IPS DF 6.9 (cell line): Measurements from ENCODE around the gene ITGAD.

Experiments used
- DNase-seq: peaks from one replicate; pipeline ENCODE4 v3.0.0-alpha.2; 2013; ENCODE audit warnings: low read depth, low spot score
- H3K27ac ChIP-seq: one replicate; pipeline ENCODE4 v1.5.1; 2013; ENCODE audit warnings: low read length, control low read depth
- H3K27me3 ChIP-seq: 2 replicates; pipeline ENCODE4 v1.6.1; 2013; ENCODE audit warnings: mild to moderate bottlenecking, low read length; ENCODE audit not compliant: control insufficient read depth, insufficient read depth
- H3K36me3 ChIP-seq: 2 replicates; pipeline ENCODE4 v1.6.1; 2013; ENCODE audit warnings: low read length; ENCODE audit not compliant: control insufficient read depth, insufficient read depth
- H3K4me1 ChIP-seq: 2 replicates; pipeline ENCODE4 v1.6.1; 2013; ENCODE audit warnings: low read length; ENCODE audit not compliant: control insufficient read depth, insufficient read depth
- H3K4me3 ChIP-seq: 2 replicates; pipeline ENCODE4 v1.5.1; 2013; ENCODE audit warnings: mild to moderate bottlenecking, low read length
- H3K9me3 ChIP-seq: 2 replicates; pipeline ENCODE4 v1.6.1; 2013; ENCODE audit warnings: low read length, inconsistent platforms; ENCODE audit not compliant: control insufficient read depth, insufficient read depth
- WGBS: extraction: QIAGEN DNeasy Blood & Tissue Kit; methylation state at CpG from one replicate; pipeline ENCODE4 v1.1.7; 2013; ENCODE audit warnings: mixed read lengths, missing lambda C conversion rate; ENCODE audit not compliant: insufficient read length, insufficient coverage; 5-methylcytosine and 5-hydroxymethylcytosine counted together

ITGAD gene

DNA sequence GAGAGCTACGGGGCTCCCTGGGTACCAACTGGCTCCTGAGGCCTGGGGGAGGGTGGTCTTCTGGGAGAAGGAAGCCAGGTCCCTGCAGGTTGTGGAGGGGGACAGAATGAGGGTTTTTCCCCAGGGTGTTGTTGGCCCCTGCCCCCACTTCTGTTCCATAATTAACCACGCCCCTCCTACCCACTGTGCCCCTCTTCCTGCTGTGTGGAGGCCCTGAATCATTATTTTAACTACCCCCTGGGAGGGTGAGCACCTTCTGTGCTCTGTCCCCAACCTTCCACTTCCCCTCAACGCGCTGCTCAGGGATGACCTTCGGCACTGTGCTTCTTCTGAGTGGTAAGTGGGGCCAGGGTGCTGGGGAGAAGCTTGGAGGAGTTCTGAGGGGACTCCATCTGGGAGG lies at the start of gene ITGAD:
Gene ITGAD, plus strand, starts transcription at position 280 of the 400 bp plus-strand sequence. Its CDS starts 26 bp downstream, at position 306.
- Histone ChIP-seq H3K36me3 (no peaks in the 10 kb centered on the region), H3K27ac (no peak within 1 kb of the TSS), H3K27me3 (no peaks in the 10 kb centered on the region), H3K9me3 (no peaks in the 10 kb centered on the region), H3K4me1 (no peaks in the 10 kb centered on the region; the same call in 1 of the 2 replicates), H3K4me3 (no peak within 1 kb of the TSS)
- no peak for DNase-seq
- no CpG with 5 or more reads among the region's 5 CpGs for WGBS

DNA sequence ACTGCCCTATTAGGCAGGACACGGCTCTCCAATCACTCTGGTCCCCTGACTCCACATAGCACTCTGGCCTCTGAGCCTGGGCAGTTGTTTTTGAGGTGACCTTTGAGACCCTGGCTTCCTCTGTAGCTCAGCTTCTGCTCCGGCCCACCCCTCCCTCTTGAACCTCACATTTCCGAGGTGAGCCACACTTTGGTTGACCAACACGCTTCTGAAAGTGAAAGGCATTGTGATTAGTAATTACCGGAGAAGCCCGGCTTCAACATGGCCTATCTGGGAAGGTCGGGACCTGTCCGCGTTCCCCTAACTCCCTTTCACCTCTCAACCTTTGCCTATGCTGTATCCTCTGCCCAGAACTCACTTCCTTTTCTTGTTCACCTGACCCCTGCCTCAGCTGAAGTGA lies 48.4 kb upstream of the ITGAD start:
- Histone ChIP-seq H3K4me3 (no peak overlapping the region), H3K9me3 (no peaks in the 10 kb centered on the region), H3K27me3 (no peaks in the 10 kb centered on the region), H3K27ac (no peak overlapping the region), H3K4me1 (no peaks in the 10 kb centered on the region), H3K36me3 (no peaks in the 10 kb centered on the region)
- WGBS: no CpG with 5 or more reads among the region's 9 CpGs
- no peak for DNase-seq

DNA sequence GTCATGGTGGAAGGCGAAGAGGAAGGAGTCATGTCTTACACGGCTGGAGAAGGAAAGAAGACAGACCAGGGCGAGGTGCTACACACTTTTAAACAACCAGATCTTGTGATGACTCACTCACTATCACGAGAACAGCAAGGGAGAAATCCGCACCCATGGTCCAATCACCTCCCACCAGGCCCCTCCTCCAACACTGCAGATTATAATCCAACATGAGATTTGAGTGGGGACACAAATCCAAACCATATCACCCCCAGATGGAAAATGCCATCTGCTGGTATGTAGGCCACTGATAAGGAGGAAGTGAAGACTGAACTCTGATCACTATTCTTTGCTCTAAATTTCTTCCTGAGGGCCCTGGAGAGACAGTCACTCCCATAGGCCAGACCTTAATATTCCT lies 45.7 kb upstream of the ITGAD start:
- Histone ChIP-seq H3K4me1 (no peaks in the 10 kb centered on the region), H3K36me3 (no peaks in the 10 kb centered on the region), H3K9me3 (no peaks in the 10 kb centered on the region), H3K4me3 (no peak overlapping the region), H3K27ac (no peak overlapping the region), H3K27me3 (no peaks in the 10 kb centered on the region)
- WGBS: no CpG with 5 or more reads among the region's 5 CpGs
- DNase-seq: no peak

DNA sequence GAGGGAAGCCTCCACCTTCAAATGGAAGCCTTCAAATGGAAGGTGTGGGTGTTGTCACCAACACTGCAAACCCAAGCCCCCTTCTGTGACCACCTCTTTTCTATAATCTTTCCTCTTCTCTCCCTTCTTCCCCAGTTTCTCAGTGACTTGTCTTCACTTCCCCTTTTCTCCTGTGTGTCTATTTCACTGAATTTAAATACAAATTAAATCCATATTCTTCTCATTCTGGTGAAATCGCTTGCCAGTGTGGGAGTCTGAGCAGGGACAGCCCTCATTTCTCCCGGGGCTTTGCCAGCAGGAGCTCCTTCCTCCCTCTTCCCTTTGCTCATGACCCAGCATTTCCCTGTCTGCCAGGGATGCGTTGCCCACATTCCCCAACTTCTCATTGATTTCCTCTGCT lies 44.6 kb upstream of the ITGAD start:
- no CpG with 5 or more reads among the region's 3 CpGs for WGBS
- no peaks in the 10 kb centered on the region for H3K27me3 ChIP-seq
- H3K27ac ChIP-seq: no peak overlapping the region
- no peaks in the 10 kb centered on the region for H3K4me1 ChIP-seq
- no peaks in the 10 kb centered on the region for H3K36me3 ChIP-seq
- H3K9me3 ChIP-seq: no peaks in the 10 kb centered on the region
- no peak overlapping the region for H3K4me3 ChIP-seq
- DNase-seq: no peak

DNA sequence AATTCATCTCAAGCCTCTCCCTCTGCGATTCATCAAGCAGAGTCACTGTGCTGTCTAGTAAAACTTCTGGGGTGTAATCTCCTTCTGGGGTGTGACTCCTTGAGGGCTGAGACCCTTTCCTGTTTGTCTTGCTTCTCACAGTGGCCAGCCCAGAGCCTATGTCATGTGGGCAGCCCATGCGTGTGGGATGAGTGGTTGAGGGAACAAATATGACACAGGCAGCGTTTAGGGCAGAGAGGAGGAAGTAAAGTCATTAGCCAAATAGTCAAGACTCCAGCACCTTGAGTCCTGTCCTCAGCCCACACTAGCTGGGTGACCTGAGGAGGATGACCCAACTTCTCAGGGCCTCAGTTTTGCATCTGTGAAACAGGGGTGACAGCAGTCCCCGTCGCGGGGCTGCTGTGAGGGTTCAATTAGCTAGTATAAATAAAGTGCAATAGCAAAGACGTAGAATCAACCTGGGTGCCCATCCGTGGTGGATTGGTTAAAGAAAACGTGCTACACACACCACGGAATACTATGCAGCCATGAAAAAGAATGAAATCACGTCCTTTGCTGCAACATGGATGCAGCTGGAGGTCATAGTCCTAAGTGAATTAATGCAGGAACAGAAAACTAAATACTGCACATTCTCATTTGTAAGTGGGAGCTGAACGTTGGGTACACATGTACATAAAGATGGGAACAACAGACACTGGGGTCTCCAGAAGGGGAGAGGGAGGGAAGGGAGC lies 42.7 kb upstream of the ITGAD start:
- no peaks in the 10 kb centered on the region for H3K4me1 ChIP-seq

DNA sequence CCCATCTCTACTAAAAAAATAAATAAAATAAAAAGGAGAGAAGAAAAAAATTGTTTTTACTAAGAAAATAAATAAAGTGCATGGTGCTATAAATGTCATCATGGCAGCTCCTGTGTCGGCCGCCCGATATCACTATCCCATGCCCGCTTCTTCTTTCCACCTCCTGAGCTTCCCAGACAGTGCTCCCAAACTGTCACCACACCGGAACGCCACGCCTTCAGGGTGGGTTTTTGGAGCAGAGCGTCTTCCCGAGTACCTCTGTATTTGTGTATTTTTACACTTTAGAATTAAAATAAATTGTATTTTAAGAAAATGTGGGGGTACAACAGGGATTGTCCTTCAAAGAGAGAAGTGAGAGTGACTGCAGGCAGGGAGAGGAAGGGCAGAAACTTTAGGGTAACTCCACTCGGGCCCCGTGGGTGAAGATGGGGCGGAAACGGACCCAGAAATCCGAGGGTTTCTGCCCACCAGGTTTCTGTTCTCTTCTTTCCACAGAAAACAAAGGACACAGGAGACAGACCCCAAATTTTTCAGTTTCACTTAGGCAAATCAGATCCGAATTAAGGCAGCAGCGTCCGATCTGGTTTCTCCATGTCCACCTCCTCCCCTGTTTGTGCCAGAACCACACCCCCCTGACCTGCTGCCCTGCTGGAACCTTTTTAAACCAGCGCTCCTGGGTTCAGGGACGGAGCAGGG lies 41.7 kb upstream of the ITGAD start:
- Histone ChIP-seq H3K27ac (no peak overlapping the region), H3K27me3 (no peaks in the 10 kb centered on the region), H3K9me3 (no peaks in the 10 kb centered on the region), H3K4me3 (no peak overlapping the region), H3K4me1 (no peaks in the 10 kb centered on the region), H3K36me3 (no peaks in the 10 kb centered on the region)
- WGBS: no CpG with 5 or more reads among the region's 19 CpGs
- no peak for DNase-seq

More for the DNA sequence above, 42.7 kb upstream of the ITGAD start:
- no peaks in the 10 kb centered on the region for H3K36me3 ChIP-seq
- WGBS: no CpG with 5 or more reads among the region's 12 CpGs
- H3K9me3 ChIP-seq: no peaks in the 10 kb centered on the region
- DNase-seq: no peak
- H3K27ac ChIP-seq: no peak overlapping the region
- H3K4me3 ChIP-seq: no peak overlapping the region
- H3K27me3 ChIP-seq: no peaks in the 10 kb centered on the region

DNA sequence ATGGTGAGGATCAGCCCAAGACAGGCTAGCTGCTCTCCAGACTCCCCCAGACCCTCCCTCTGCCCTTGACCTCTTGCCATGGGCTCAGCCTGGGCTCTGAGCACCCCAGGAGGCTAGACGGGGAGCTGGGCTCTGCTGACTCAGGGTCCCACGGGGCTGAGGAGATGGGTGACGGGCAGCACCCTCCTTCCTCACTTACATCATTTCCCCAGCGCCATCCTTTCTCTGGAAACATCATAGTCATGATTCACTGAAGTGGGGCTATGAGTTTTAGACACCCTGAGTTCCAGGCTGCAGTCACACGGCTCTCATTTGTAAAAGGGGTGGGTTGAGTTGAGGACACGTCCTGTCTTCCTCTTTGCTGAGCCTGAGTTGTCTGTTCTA lies 41.2 kb upstream of the ITGAD start:
- Histone ChIP-seq H3K36me3 (no peaks in the 10 kb centered on the region), H3K4me1 (no peaks in the 10 kb centered on the region), H3K27me3 (no peaks in the 10 kb centered on the region), H3K27ac (no peak overlapping the region), H3K4me3 (no peak overlapping the region), H3K9me3 (no peaks in the 10 kb centered on the region)
- no CpG with 5 or more reads among the region's 6 CpGs for WGBS
- DNase-seq: no peak

DNA sequence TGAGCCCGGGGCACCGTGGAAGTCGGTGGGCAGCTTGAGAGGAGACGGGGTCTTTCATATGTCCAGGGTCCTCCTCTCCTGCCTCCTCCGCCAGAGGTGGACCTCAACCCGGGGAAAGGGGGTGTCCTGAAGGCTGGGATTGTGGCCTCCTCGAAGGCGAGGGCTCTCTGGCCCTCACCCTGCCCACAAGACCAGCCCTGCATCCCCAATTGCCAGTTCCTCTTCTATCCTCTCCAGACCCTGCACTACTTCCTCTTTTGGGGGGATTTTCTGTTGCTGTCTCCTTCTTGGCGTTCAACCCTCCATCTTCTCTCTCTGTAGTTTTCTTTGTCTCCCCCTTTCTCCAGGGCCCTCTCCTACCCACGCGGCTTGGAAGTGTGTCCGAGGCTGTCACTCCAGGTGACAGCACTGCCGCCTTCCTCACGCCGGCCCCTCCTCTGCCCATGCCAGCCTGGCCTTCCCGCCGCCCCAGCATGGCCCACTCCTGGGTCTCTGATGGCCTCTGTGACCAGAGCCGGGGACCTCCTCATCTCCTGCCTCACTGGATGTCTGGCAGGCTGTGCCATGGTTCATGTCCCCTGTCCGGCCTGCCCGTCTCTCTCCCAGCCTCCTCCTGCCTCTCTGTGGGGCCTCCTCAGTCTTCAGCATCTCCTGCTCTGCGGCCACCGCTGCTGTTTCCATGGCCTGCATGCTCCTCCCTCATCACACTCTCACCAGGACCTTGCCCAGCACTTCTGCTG lies 40.6 kb upstream of the ITGAD start:
- Histone ChIP-seq H3K9me3 (no peaks in the 10 kb centered on the region), H3K4me1 (no peaks in the 10 kb centered on the region), H3K4me3 (no peak overlapping the region), H3K27ac (no peak overlapping the region), H3K36me3 (no peaks in the 10 kb centered on the region), H3K27me3 (no peaks in the 10 kb centered on the region)
- WGBS: no CpG with 5 or more reads among the region's 22 CpGs
- DNase-seq: no peak

DNA sequence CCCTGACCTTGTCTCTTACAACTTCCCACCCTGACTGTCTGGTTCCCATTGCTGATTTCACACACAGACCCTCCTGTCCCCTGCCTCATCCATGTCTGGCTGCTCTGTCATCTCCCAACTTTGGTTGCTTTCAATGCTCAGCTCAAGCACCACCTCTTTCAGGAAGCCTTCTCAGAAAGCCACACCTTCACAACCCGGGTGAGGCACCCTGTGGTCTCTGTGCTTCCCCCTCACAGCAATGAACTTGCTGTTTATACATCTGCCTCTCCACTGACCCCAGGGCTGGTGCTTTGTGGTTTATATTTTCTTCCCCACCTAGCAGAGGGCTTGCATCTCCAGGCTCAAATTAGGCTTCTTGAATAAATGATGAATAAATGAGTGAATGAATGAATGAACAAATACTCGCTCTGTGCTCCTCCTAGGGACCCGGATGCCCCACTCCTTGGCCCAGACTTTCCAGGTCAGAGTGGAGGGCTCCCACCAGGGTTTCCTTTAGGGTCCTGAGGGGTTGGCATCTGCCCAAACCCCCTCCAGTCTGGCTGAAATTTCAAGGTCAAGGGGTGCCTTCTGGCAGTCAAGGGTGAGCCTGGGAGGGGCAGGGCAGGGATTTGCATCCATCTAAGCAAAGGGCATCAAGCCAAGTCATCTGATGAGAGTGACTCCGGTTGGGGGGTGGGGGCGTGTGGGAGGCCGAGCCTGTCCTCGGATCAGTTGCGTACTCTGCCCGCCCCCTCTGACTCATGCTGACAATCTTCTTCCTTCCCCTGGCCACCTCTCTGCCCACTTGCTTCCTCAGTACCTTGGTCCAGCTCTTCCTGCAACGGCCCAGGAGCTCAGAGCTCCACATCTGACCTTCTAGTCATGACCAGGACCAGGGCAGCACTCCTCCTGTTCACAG lies 38.5 kb upstream of the ITGAD start, which contains the start of gene ITGAX:
Gene ITGAX, plus strand, starts transcription at position 783 of the 898 bp plus-strand sequence. Its CDS starts 79 bp downstream, at position 862.
- no peaks in the 10 kb centered on the region for H3K27me3 ChIP-seq
- no peaks in the 10 kb centered on the region for H3K36me3 ChIP-seq
- WGBS: no CpG with 5 or more reads among the region's 10 CpGs
- no peak within 1 kb of the TSS for H3K27ac ChIP-seq
- no peaks in the 10 kb centered on the region for H3K4me1 ChIP-seq
- H3K9me3 ChIP-seq: no peaks in the 10 kb centered on the region
- DNase-seq: no peak
- H3K4me3 ChIP-seq: no peak within 1 kb of the TSS
